GM12801 (cell line): ENCODE results near the gene SLC6A9.

ENCODE experiments used
- TF ChIP-seq, protein P1 (sequence below): IDR thresholded peaks from one replicate; pipeline ENCODE4 v1.5.1; 2011; ENCODE audit warnings: control low read depth; ENCODE audit not compliant: insufficient read length; ENCODE audit errors: extremely low read depth

Gene SLC6A9

DNA sequence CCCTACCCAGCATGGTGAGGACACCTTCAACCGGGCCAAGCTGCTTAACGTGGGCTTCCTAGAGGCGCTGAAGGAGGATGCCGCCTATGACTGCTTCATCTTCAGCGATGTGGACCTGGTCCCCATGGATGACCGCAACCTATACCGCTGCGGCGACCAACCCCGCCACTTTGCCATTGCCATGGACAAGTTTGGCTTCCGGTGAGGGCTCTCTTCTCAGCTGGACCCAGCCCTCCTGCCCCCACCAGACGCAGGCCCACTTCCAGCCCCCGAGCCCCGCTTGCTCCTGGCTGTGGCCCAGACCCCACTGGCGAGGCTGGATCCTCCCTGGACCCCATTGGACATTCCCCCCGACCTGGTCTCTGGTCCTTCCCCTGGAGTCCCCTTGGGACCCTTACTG, 46.4 kb downstream of the SLC6A9 start:
- TF ChIP-seq, protein P1, sequence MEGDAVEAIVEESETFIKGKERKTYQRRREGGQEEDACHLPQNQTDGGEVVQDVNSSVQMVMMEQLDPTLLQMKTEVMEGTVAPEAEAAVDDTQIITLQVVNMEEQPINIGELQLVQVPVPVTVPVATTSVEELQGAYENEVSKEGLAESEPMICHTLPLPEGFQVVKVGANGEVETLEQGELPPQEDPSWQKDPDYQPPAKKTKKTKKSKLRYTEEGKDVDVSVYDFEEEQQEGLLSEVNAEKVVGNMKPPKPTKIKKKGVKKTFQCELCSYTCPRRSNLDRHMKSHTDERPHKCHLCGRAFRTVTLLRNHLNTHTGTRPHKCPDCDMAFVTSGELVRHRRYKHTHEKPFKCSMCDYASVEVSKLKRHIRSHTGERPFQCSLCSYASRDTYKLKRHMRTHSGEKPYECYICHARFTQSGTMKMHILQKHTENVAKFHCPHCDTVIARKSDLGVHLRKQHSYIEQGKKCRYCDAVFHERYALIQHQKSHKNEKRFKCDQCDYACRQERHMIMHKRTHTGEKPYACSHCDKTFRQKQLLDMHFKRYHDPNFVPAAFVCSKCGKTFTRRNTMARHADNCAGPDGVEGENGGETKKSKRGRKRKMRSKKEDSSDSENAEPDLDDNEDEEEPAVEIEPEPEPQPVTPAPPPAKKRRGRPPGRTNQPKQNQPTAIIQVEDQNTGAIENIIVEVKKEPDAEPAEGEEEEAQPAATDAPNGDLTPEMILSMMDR: no peak

- TF ChIP-seq, protein P1: no peak
These were observed 47.9 kb downstream of the SLC6A9 start for GRCh38 chr1:43983253-43983899.

- TF ChIP-seq, protein P1: no peak
These were observed 48.5 kb downstream of the SLC6A9 start for GRCh38 chr1:43982808-43983207.

- TF ChIP-seq, protein P1: no peak
These were observed 49.0 kb downstream of the SLC6A9 start for GRCh38 chr1:43982241-43982640.

DNA sequence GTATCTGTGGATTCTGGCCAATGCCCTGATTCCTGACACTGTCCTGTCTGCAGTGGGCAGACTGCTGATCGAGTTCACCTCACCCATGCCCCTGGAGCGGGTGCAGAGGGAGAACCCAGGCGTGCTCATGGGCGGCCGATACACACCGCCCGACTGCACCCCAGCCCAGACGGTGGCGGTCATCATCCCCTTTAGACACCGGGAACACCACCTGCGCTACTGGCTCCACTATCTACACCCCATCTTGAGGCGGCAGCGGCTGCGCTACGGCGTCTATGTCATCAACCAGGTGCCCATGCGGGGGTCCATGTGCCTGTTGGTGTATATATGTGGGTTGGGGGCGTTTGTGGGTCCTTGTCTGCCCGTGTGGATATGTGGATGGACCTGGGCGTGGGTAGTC, 49.6 kb downstream of the SLC6A9 start:
- TF ChIP-seq, protein P1: no peak

- TF ChIP-seq, protein P1: no peak
These were observed 50.1 kb downstream of the SLC6A9 start for GRCh38 chr1:43981135-43981491.

DNA sequence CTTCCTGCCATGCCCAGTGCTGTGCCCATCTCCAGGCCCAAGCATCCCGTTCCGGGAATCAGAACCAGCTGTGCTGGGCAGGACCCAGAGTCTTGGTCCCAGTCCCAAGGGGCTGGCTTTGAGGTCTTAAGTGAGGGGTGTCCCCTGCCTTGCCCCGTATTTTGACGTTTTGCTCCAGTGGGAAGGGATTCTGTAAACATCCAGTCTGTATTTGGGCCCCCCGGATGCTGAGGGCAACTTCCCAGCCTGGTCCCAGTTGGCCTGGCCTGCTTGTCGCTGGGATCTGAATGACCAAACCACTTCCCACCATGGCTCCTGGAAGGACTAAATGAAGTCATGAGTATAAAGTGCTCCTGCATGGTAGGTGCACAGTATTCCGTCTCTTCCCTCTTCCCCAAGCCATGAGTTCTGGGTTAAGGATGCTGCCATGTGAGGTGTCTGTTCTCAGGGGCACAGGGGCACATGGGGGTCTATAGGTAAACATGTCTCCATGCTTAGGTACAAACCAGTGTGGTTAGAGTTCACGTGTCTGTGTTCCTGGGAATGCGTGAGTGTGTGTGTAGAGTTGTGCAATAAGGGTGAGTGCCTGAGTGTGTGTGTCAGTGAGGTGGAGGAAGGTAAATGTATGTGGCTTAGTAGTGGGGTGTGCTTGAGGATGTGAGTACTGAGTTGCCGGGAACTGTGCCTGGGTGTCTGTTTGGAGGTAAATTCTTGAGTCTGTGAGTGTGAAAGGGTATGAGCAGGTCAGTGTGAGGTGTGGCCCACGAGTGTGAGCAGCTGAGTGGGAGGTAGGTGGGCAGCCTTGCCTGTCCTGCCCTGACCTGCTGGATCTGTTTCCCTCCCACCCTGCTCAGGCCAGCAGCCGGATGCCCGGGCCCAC, 50.8 kb downstream of the SLC6A9 start:
- TF ChIP-seq, protein P1: no peak
